Prostate gland (tissue), 2 donors: ENCODE results near the gene BBOX1.

Experiments used
- CTCF ChIP-seq, 4 experiments: fragments of 200-600 bp in 2 of 4; fragments of 450-650 bp in 2 of 4; sonication (generic) in 2 of 4; IDR thresholded peaks; 1 replicate in 3 of 4; 2 replicates in 1 of 4; pipeline ENCODE4 v1.5.1; 2016 to 2019; ENCODE audit warnings: antibody characterized with exemption in 4 of 4, mild to moderate bottlenecking in 2 of 4, moderate library complexity in 2 of 4
- POLR2A ChIP-seq: fragments of 450-650 bp; IDR thresholded peaks from one replicate; pipeline ENCODE4 v1.6.1; 2016; ENCODE audit warnings: antibody characterized with exemption, mild to moderate bottlenecking
- POLR2AphosphoS5 ChIP-seq: sonication (generic); formaldehyde crosslinking; IDR thresholded peaks from one replicate; pipeline ENCODE4 v1.6.1; 2017; ENCODE audit warnings: antibody characterized with exemption

- TF ChIP-seq CTCF (IDR thresholded peaks at IDR 0.05) (peak; percentile 69 to 90 (median 82)), POLR2A (no peak), POLR2AphosphoS5 (peak; percentile 37)
These were observed 118.1 kb downstream of the BBOX1 start for GRCh38 chr11:27158456-27159334.
